Stimulated activated naive CD8-positive, alpha-beta T cell treated with anti-CD3 and anti-CD28 coated beads, Interleukin-15, Interleukin-2, amounts not matched to agents 100 ng/mL and 50 ng/mL, for 24 hours (primary cell): ENCODE results near the gene GPR78.

Experiments used
- H3K27ac Mint-ChIP-seq: one replicate; pipeline ENCODE4 v1.8.0; 2021; ENCODE audit warnings: mild to moderate bottlenecking, mixed read lengths
- H3K27me3 Mint-ChIP-seq: one replicate; pipeline ENCODE4 v1.8.0; 2021; ENCODE audit warnings: mixed read lengths
- H3K36me3 Mint-ChIP-seq: one replicate; pipeline ENCODE4 v1.8.0; 2021; ENCODE audit warnings: low read depth, mixed read lengths
- H3K4me1 Mint-ChIP-seq: one replicate; pipeline ENCODE4 v1.8.0; 2021; ENCODE audit warnings: low read depth, mixed read lengths
- H3K4me3 Mint-ChIP-seq: one replicate; pipeline ENCODE4 v1.8.0; 2021; ENCODE audit warnings: mild to moderate bottlenecking, mixed read lengths
- H3K9me3 Mint-ChIP-seq: one replicate; pipeline ENCODE4 v1.8.0; 2021; ENCODE audit warnings: mixed read lengths

Gene GPR78

DNA sequence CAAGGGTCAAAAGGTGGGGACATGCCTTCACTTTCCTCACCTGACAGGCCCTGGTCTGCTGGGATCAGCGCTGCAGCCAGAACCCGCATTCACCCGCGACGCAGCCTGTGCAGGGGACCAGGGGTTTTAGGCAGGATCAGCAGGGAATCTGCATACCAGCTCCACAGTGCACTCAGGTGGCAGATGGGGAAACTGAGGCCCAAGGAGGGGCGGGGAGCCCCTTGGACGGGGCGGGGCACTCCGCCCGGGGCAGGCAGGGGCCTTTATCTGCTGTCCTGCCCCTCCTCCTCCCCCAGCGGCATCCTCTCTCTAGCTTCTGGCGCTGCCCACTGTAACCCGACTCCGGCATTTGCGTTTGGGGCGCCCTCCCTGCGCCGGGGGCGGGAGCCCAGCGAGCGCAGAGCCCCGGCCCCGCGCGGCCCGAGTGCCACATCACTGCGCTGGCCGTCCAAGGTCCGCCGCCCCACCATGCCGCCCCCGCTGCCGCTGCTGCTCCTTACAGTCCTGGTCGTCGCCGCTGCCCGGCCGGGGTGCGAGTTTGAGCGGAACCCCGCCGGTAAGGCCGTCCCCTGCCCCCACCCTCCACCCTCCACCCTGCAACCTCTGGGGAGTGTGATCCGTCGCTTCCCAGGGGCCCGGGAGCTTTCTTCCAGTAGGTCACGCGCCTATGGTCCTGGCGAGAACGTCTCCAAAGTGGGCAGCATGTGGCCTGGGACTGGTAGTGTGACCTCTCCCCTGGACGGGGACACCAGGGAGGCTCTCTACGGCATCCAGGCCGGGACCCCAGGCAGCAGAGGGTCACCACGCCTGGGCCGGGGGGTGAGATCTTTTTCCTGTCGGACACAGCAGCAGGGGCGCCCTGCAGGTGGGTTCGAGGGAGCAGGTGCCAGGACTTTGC is 12.4 kb downstream of the GPR78 start, which contains the start of gene CPZ:
CPZ (plus strand) TSS at position 400 of the 898 bp plus-strand sequence; CDS start at position 469, 69 bp downstream.
- Mint-ChIP-seq H3K27ac (no peak within 1 kb of the TSS), H3K27me3 (peaks cover 17% of the 10 kb centered on the region), H3K4me1 (no peaks in the 10 kb centered on the region), H3K4me3 (no peak within 1 kb of the TSS), H3K36me3 (no peaks in the 10 kb centered on the region), H3K9me3 (no peaks in the 10 kb centered on the region)

DNA sequence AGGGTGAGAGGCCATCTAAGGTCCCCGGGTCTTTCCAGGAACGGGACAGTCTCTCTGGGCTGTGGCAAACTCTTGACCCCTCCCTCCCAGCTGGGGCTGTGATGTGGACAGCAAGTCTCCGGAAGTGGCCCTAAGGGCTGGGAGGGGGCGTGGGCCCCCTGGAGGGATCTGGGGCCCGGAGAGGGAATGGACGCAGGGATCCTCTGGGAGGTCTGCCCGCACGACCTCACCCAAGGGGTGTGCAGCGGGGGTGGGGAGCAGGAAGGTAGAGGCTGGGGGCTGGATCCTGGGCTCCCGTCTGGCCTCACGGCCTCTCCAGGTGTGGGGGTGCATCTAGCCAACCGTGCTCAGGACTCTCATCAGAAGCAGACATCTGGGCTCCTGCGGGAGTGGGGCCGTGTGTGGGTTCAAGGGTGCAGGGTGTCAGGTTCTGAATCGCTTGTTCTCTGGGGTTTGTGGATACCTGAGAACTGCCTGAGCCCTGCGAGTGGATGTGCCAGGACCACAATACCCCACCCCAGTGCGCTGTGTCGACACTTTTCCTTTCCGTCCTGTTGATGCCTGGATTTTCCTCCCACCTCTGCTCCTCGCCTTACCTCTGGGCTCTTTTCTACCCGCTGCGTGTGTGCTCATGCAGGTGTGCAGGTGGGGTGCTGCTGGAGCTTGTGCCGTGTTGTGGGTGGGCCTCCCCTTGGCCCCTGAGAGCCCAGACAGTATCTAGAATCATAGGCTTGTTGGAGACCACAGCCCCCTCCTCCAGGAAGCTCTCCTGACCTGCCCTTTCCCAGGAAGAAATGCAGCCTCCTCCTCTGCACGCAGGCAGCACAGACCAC is 13.3 kb downstream of the GPR78 start:
- Mint-ChIP-seq H3K27ac (no peak overlapping the region), H3K9me3 (no peaks in the 10 kb centered on the region), H3K4me3 (no peak overlapping the region), H3K36me3 (no peaks in the 10 kb centered on the region), H3K4me1 (no peaks in the 10 kb centered on the region), H3K27me3 (peaks cover 17% of the 10 kb centered on the region)

- Mint-ChIP-seq H3K4me3 (no peak overlapping the region), H3K36me3 (no peaks in the 10 kb centered on the region), H3K9me3 (no peaks in the 10 kb centered on the region), H3K27ac (no peak overlapping the region), H3K4me1 (no peaks in the 10 kb centered on the region), H3K27me3 (peaks cover 17% of the 10 kb centered on the region)
Measured at GRCh38 chr4:8594097-8595038, 14.2 kb downstream of the GPR78 start.

- H3K9me3 Mint-ChIP-seq = no peaks in the 10 kb centered on the region
- H3K4me1 Mint-ChIP-seq = no peaks in the 10 kb centered on the region
- peaks cover 16% of the 10 kb centered on the region for H3K27me3 Mint-ChIP-seq
- no peaks in the 10 kb centered on the region for H3K36me3 Mint-ChIP-seq
- H3K27ac Mint-ChIP-seq = no peak overlapping the region
- no peak overlapping the region for H3K4me3 Mint-ChIP-seq
Measured at GRCh38 chr4:8595237-8596087, 15.3 kb downstream of the GPR78 start.

DNA sequence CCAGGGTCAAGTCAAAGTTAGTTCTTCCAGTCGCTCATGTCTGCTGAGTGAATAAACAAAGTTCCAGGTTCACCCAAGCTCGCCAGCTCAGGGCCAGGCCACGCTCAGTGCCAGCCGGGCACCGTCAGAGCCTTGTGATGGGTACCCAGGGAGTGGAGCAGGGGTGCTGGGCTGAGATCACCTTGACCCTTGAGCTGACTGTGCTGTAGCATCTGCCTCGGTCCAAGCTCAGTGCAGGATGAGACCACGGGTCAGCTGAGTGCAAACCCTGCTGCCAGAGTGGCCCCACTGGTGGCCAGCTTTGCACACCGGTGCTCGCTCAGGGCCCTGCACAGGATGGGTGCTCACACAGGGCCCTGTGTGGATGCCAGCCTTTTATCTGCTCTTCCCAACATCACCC is 16.7 kb downstream of the GPR78 start:
- Mint-ChIP-seq H3K4me3 (no peak overlapping the region), H3K27me3 (peaks cover 12% of the 10 kb centered on the region), H3K4me1 (no peaks in the 10 kb centered on the region), H3K27ac (no peak overlapping the region), H3K36me3 (no peaks in the 10 kb centered on the region), H3K9me3 (no peaks in the 10 kb centered on the region)

DNA sequence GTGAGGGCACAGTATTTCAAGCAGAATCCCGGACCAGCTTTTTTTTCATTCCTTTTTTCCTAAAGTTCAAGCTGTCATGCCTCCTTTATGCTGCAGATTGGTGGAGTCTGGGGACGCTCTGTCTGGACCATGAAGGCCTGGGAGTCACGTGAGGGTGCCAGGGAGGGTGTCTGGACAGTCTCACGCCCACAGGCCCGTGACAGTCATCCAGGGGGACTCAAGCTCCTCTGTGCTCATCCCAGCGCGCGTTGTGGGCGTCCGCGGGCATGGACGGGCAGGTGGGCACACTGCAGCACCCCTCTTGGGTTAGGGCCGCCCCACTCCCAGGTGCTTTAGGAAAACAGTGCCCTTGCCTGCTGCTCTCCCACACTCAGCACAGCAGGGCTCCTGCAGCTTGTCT is 17.1 kb downstream of the GPR78 start:
- Mint-ChIP-seq H3K36me3 (no peaks in the 10 kb centered on the region), H3K27ac (no peak overlapping the region), H3K4me3 (no peak overlapping the region), H3K27me3 (peaks cover 12% of the 10 kb centered on the region), H3K9me3 (no peaks in the 10 kb centered on the region), H3K4me1 (no peaks in the 10 kb centered on the region)

- no peak overlapping the region for H3K27ac Mint-ChIP-seq
- no peaks in the 10 kb centered on the region for H3K9me3 Mint-ChIP-seq
- H3K27me3 Mint-ChIP-seq = peaks cover 12% of the 10 kb centered on the region
- H3K4me1 Mint-ChIP-seq = no peaks in the 10 kb centered on the region
- H3K36me3 Mint-ChIP-seq = no peaks in the 10 kb centered on the region
- H3K4me3 Mint-ChIP-seq = no peak overlapping the region
Measured at GRCh38 chr4:8597791-8598190, 17.6 kb downstream of the GPR78 start.

DNA sequence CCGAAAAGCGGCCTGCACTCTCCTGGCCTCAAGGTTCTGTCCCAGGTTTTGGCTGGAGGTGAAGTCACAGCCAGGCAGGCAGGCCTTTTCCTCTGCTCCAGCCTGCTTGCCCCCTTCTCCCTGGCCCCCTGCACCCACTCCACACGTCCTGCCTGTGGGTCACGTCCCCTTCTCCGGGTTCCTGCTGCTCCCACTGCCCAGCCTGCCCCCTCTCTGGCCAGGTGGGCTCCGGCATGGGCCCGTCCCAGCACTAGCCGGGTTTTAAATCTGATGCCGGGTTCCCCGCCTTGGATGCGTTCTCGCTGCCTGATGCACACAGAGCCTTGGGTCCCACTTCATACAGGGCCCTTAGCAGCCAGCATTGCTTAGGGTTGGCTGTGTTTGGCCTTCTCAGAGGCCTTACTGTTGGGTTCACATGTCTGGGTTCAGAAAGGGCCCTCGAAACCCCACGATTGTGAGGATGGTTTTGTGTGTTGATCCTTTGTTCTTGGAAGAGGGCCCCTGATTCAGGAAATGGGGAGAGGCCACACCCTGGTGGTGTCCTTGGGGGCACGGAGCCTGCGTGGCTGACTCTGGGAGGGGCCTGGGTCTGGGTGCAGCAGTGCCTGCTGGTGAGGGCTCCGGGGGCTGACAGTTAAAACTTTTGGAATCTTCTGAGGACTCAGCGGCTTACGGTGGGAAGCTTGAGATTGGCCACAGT is 18.3 kb downstream of the GPR78 start:
- Mint-ChIP-seq H3K27ac (no peak overlapping the region), H3K9me3 (no peaks in the 10 kb centered on the region), H3K4me3 (no peak overlapping the region), H3K27me3 (peaks cover 11% of the 10 kb centered on the region), H3K4me1 (no peaks in the 10 kb centered on the region), H3K36me3 (no peaks in the 10 kb centered on the region)

- no peaks in the 10 kb centered on the region for H3K4me1 Mint-ChIP-seq
- no peaks in the 10 kb centered on the region for H3K9me3 Mint-ChIP-seq
- H3K27ac Mint-ChIP-seq = no peak overlapping the region
- H3K27me3 Mint-ChIP-seq = peaks cover 6% of the 10 kb centered on the region
- H3K4me3 Mint-ChIP-seq = no peak overlapping the region
- no peaks in the 10 kb centered on the region for H3K36me3 Mint-ChIP-seq
Measured at GRCh38 chr4:8599091-8599460, 18.9 kb downstream of the GPR78 start.

DNA sequence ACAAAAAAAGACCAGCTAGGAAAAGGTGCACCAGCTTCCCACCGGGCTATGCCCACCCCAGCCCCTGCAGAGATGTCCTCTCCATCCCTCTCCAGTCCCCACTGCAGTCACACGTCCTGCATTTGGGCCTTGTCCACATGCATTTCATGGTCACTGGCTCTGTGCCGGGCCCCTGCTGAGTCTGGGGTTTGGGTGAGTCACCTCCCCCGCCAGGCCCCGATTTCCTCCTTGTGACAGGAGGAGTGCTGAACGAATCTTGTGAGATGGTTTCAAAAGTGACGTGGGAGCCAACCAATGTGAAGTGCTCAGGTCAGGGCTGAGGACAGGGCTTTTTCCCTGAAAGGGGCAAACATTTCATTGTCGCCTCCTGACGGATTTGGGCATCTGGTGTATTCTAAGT is 19.5 kb downstream of the GPR78 start:
- Mint-ChIP-seq H3K36me3 (no peaks in the 10 kb centered on the region), H3K27ac (no peak overlapping the region), H3K27me3 (peaks cover under 1% of the 10 kb centered on the region), H3K4me1 (no peaks in the 10 kb centered on the region), H3K4me3 (no peak overlapping the region), H3K9me3 (no peaks in the 10 kb centered on the region)

DNA sequence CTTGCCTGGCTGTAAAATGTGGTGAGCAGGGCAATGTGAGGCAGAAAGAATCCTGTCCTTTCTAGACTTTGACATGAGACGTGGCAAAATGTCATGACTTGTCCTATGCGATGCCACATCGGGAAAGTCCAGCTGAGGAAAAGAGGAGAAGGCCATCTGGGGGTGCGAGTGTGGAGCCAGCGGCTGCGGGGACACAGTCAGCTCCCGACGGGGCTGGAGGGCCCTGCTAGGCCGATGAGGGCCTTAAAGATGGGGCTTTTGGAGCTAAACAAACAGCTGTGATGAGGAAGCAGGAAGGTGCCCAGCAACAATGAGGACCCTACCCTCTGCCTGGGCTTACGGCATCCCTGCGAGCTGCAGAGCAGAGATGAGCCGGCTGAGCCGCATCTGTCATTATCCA is 20.1 kb downstream of the GPR78 start:
- Mint-ChIP-seq H3K4me3 (no peak overlapping the region), H3K9me3 (no peaks in the 10 kb centered on the region), H3K27ac (no peak overlapping the region), H3K36me3 (no peaks in the 10 kb centered on the region), H3K27me3 (no peaks in the 10 kb centered on the region), H3K4me1 (no peaks in the 10 kb centered on the region)

- no peaks in the 10 kb centered on the region for H3K9me3 Mint-ChIP-seq
- no peak overlapping the region for H3K27ac Mint-ChIP-seq
- no peaks in the 10 kb centered on the region for H3K27me3 Mint-ChIP-seq
- H3K36me3 Mint-ChIP-seq = no peaks in the 10 kb centered on the region
- H3K4me1 Mint-ChIP-seq = no peaks in the 10 kb centered on the region
- H3K4me3 Mint-ChIP-seq = no peak overlapping the region
Measured at GRCh38 chr4:8600686-8601085, 20.5 kb downstream of the GPR78 start.

- Mint-ChIP-seq H3K27me3 (no peaks in the 10 kb centered on the region), H3K4me3 (no peak overlapping the region), H3K4me1 (no peaks in the 10 kb centered on the region), H3K36me3 (no peaks in the 10 kb centered on the region), H3K27ac (no peak overlapping the region), H3K9me3 (no peaks in the 10 kb centered on the region)
Measured at GRCh38 chr4:8601086-8601485, 20.9 kb downstream of the GPR78 start.
